B cell (primary cell): ENCODE data around the gene PLD5.

ENCODE experiments used
- EZH2 ChIP-seq: IDR thresholded peaks from 2 replicates; pipeline ENCODE4 v1.6.1; 2012; ENCODE audit warnings: borderline replicate concordance, low read depth, mild to moderate bottlenecking, moderate library complexity, low read length; ENCODE audit not compliant: insufficient read depth, poor library complexity, severe bottlenecking
- TF ChIP-seq, protein P1 (sequence below): fragments of 200-600 bp; IDR thresholded peaks from one replicate; pipeline ENCODE4 v1.8.0; 2022; ENCODE audit warnings: antibody characterized with exemption, mild to moderate bottlenecking

DNA sequence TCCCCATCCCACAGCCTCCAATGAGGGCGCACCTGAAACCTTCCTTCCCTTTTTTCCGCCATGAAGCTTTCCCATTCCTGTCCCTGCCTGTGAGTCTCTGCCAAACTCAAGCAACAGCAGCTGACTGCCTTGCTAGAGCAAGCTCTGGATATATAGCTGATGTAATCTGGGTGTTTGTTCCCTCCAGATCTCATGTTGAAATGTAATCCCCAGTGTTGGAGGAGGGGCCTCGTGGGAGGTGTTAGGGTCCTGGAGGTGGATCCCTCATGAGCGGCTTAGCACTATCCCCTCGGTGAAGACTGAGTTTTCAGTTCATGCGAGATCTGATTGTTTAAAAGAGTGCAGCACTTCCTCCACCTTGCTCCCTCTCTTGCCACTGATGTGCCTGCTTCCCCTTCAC is 321.2 kb downstream of the PLD5 start:
- TF ChIP-seq, protein P1, sequence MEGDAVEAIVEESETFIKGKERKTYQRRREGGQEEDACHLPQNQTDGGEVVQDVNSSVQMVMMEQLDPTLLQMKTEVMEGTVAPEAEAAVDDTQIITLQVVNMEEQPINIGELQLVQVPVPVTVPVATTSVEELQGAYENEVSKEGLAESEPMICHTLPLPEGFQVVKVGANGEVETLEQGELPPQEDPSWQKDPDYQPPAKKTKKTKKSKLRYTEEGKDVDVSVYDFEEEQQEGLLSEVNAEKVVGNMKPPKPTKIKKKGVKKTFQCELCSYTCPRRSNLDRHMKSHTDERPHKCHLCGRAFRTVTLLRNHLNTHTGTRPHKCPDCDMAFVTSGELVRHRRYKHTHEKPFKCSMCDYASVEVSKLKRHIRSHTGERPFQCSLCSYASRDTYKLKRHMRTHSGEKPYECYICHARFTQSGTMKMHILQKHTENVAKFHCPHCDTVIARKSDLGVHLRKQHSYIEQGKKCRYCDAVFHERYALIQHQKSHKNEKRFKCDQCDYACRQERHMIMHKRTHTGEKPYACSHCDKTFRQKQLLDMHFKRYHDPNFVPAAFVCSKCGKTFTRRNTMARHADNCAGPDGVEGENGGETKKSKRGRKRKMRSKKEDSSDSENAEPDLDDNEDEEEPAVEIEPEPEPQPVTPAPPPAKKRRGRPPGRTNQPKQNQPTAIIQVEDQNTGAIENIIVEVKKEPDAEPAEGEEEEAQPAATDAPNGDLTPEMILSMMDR, result no peak
- TF ChIP-seq EZH2, result no peak
